Kidney (tissue), 14 donors: ENCODE measurements around the gene EIF4E1B. TPM values are rescaled to one million over a fixed set of nuclear protein-coding genes. Genes with fewer than 3 reads are reported as not detected.

Experiments used
- DNase-seq, 5 donors: peaks; one replicate each; pipeline ENCODE4 v3.0.0-alpha.2; 2013 to 2020
- FAIRE-seq: peaks from 2 replicates; lab custom pipeline; 2012; peaks lifted over from hg19 to GRCh38; lab: Jason Lieb, UNC
- H3K27ac ChIP-seq, 2 donors: one replicate each; pipeline ENCODE4 v1.7.0; 2013; ENCODE audit warnings: low read depth in 2 of 2, low read length in 2 of 2, inconsistent platforms in 1 of 2
- H3K27me3 ChIP-seq: one replicate; pipeline ENCODE4 v1.7.1; 2013; ENCODE audit warnings: low read length, inconsistent platforms; ENCODE audit not compliant: control insufficient read depth, insufficient read depth
- H3K36me3 ChIP-seq, 3 donors: one replicate each; pipeline versions ENCODE4 v1.7.0 to v1.7.1; 2013; ENCODE audit warnings: low read length in 3 of 3, control low read depth in 1 of 3, inconsistent platforms in 1 of 3; ENCODE audit not compliant: insufficient read depth in 3 of 3, control insufficient read depth in 2 of 3
- H3K4me1 ChIP-seq, 3 donors: one replicate each; pipeline versions ENCODE4 v1.7.0 to v1.7.1; 2013; ENCODE audit warnings: low read length in 3 of 3, inconsistent platforms in 1 of 3, low read depth in 1 of 3; ENCODE audit not compliant: control insufficient read depth in 2 of 3, insufficient read depth in 2 of 3
- H3K4me3 ChIP-seq, 3 donors: one replicate each; pipeline versions ENCODE4 v1.7.0 to v1.8.1; 2013; ENCODE audit warnings: low read length in 3 of 3, control low read depth in 1 of 3, inconsistent platforms in 1 of 3
- H3K9ac ChIP-seq, 3 donors: one replicate each; pipeline versions ENCODE4 v1.7.0 to v1.7.1; 2013; ENCODE audit warnings: low read length in 3 of 3, control low read depth in 1 of 3, inconsistent platforms in 1 of 3
- H3K9me3 ChIP-seq, 3 donors: one replicate each; pipeline versions ENCODE4 v1.7.0 to v1.7.1; 2013; ENCODE audit warnings: low read length in 3 of 3, control low read depth in 1 of 3, inconsistent platforms in 1 of 3; ENCODE audit not compliant: control insufficient read depth in 2 of 3, insufficient read depth in 1 of 3
- CTCF ChIP-seq: IDR thresholded peaks from 3 replicates; pipeline ENCODE4 v1.5.1; 2012; ENCODE audit warnings: mild to moderate bottlenecking, moderate library complexity, borderline replicate concordance; ENCODE audit not compliant: insufficient read depth; ENCODE audit errors: extremely low read depth
- intact Hi-C: fragments of 100-400 bp; cut with DNase I; formaldehyde crosslinking; loops from one replicate; pipeline ENCODE4 v1.11.1; 2022
- polyA plus RNA-seq: library from polyadenylated mRNA; stranded (reverse); fragments of 350-450 nt; fragmentation: Illumina TruSeq; extraction: RNeasy Lipid Tissue Mini Kit (QIAGEN cat#74804); gene quantifications from one replicate; pipeline ENCODE4 v1.2.3, GENCODE V29; 2014; ENCODE audit warnings: low read depth, low replicate concordance; ENCODE audit not compliant: insufficient read depth
- total RNA-seq: library from RNA; stranded (reverse); fragmentation: NEBNext Ultra II Directional; extraction: Animal tissue kit (Norgen Biotek cat#: 25700); gene quantifications from one replicate; pipeline ENCODE4 v1.2.1, GENCODE V29; 2021
- donor health status: control.
- donor health status: control.
- donor health status: control.
- donor health status: control.
- donor health status: control.
- donor health status: DM: yes; HTN: yes; CAD: no.
- donor health status: Normal renal cell carcinoma (clear cell type).

EIF4E1B gene
- total and polyA plus RNA-seq, 2 donors from 2014 or later: not detected

GRCh38 chr5:176610435-176610773 lies 20.1 kb upstream of the EIF4E1B start:
- intact Hi-C loops: no loop called here
- no peaks in the 10 kb centered on the region for H3K36me3 ChIP-seq
- peaks cover 0 to 3% (median 0%) of the 10 kb centered on the region in 3 donors for H3K4me1 ChIP-seq
- TF ChIP-seq CTCF: no peak
- H3K27ac ChIP-seq: no peak overlapping the region
- H3K9me3 ChIP-seq: no peaks in the 10 kb centered on the region
- FAIRE-seq (no peak), DNase-seq (peak in 1 of 5 donors; percentile 78)
- H3K27me3 ChIP-seq: peaks cover 4% of the 10 kb centered on the region
- no peak overlapping the region for H3K4me3 ChIP-seq
- no peak overlapping the region for H3K9ac ChIP-seq

- H3K4me1 ChIP-seq: peaks cover 0 to 3% (median 0%) of the 10 kb centered on the region in 3 donors
- no peak overlapping the region for H3K4me3 ChIP-seq
- TF ChIP-seq CTCF: no peak
- H3K36me3 ChIP-seq: no peaks in the 10 kb centered on the region
- no peak overlapping the region for H3K27ac ChIP-seq
- no peak overlapping the region for H3K9ac ChIP-seq
- no peaks in the 10 kb centered on the region for H3K9me3 ChIP-seq
- intact Hi-C loops: no loop called here
- FAIRE-seq (no peak), DNase-seq (peak; percentile 83 to 91 (median 86))
- peaks cover 4% of the 10 kb centered on the region for H3K27me3 ChIP-seq
Measured at GRCh38 chr5:176611435-176611834, 19.0 kb upstream of the EIF4E1B start.

- Histone ChIP-seq H3K27me3 (peaks cover 4% of the 10 kb centered on the region), H3K9ac (no peak overlapping the region), H3K4me3 (no peak overlapping the region), H3K27ac (no peak overlapping the region), H3K4me1 (peaks cover 0 to 3% (median 0%) of the 10 kb centered on the region in 3 donors), H3K36me3 (no peaks in the 10 kb centered on the region), H3K9me3 (no peaks in the 10 kb centered on the region)
- FAIRE-seq (no peak), DNase-seq (peak in 1 of 5 donors; percentile 57)
- intact Hi-C loops: no loop called here
- no peak for TF ChIP-seq CTCF
Measured at GRCh38 chr5:176612008-176612407, 18.5 kb upstream of the EIF4E1B start.

- Histone ChIP-seq H3K27me3 (peaks cover 4% of the 10 kb centered on the region), H3K9me3 (no peaks in the 10 kb centered on the region), H3K9ac (no peak overlapping the region), H3K27ac (no peak overlapping the region), H3K4me1 (peaks cover 0 to 3% (median 0%) of the 10 kb centered on the region in 3 donors), H3K36me3 (no peaks in the 10 kb centered on the region), H3K4me3 (no peak overlapping the region)
- DNase-seq: no peak
- no peak for FAIRE-seq
- TF ChIP-seq CTCF: no peak
- intact Hi-C loops: no loop called here
Measured at GRCh38 chr5:176612855-176613254, 17.6 kb upstream of the EIF4E1B start.
